ENCODE data around the gene DSCAM.

Gene DSCAM

GRCh38 chr21:40658311-40658710 is 188.6 kb downstream of the DSCAM start:
- no peak for DNase-seq (ENCODE audit: low spot score)

GRCh38 chr21:40652436-40652835 is 194.5 kb downstream of the DSCAM start:
- DNase-seq (ENCODE audit: low spot score) = no peak

- DNase-seq (ENCODE audit: low spot score) = no peak
Measured at GRCh38 chr21:40647706-40648105, 199.3 kb downstream of the DSCAM start.

- DNase-seq (ENCODE audit: low spot score) = no peak
Measured at GRCh38 chr21:40646651-40647050, 200.3 kb downstream of the DSCAM start.

GRCh38 chr21:40641042-40641441 is 205.9 kb downstream of the DSCAM start:
- no peak for DNase-seq (ENCODE audit: low spot score)

GRCh38 chr21:40640266-40640789 is 206.6 kb downstream of the DSCAM start:
- no peak for DNase-seq (ENCODE audit: low spot score)

- DNase-seq (ENCODE audit: low spot score) = no peak
Measured at GRCh38 chr21:40639616-40640194, 207.3 kb downstream of the DSCAM start.

- no peak for DNase-seq (ENCODE audit: low spot score)
Measured at GRCh38 chr21:40638466-40639251, 208.3 kb downstream of the DSCAM start.

GRCh38 chr21:40636026-40636425 is 210.9 kb downstream of the DSCAM start:
- no peak for DNase-seq (ENCODE audit: low spot score)

- no peak for DNase-seq (ENCODE audit: low spot score)
Measured at GRCh38 chr21:40635391-40635790, 211.6 kb downstream of the DSCAM start.

GRCh38 chr21:40634141-40634540 is 212.8 kb downstream of the DSCAM start:
- no peak for DNase-seq (ENCODE audit: low spot score)

- no peak for DNase-seq (ENCODE audit: low spot score)
Measured at GRCh38 chr21:40633048-40633447, 213.9 kb downstream of the DSCAM start.

GRCh38 chr21:40631211-40631610 is 215.7 kb downstream of the DSCAM start:
- DNase-seq (ENCODE audit: low spot score) = no peak

- DNase-seq (ENCODE audit: low spot score) = no peak
Measured at GRCh38 chr21:40625991-40626390, 221.0 kb downstream of the DSCAM start.

GRCh38 chr21:40623528-40623927 is 223.4 kb downstream of the DSCAM start:
- no peak for DNase-seq (ENCODE audit: low spot score)

- DNase-seq (ENCODE audit: low spot score) = no peak
Measured at GRCh38 chr21:40622531-40622930, 224.4 kb downstream of the DSCAM start.

- DNase-seq (ENCODE audit: low spot score) = no peak
Measured at GRCh38 chr21:40620386-40621145, 226.4 kb downstream of the DSCAM start.

- DNase-seq (ENCODE audit: low spot score) = no peak
Measured at GRCh38 chr21:40618191-40618973, 228.6 kb downstream of the DSCAM start.

- no peak for DNase-seq (ENCODE audit: low spot score)
Measured at GRCh38 chr21:40616377-40616704, 230.6 kb downstream of the DSCAM start.

- no peak for DNase-seq (ENCODE audit: low spot score)
Measured at GRCh38 chr21:40615505-40616376, 231.2 kb downstream of the DSCAM start.

- DNase-seq (ENCODE audit: low spot score) = no peak
Measured at GRCh38 chr21:40613546-40614030, 233.4 kb downstream of the DSCAM start.

Data from NAMALWA (cell line).